PC-9 (cell line): ENCODE results near the gene SLC25A52. TPM values are rescaled to one million over a fixed set of nuclear protein-coding genes. Genes with fewer than 3 reads are reported as not detected.
A peak's percentile ranks its signal among the peaks of the same experiment; 100 is the strongest.

Experiments used
- BruUV-seq: library from RNA; stranded (reverse); fragments of 400-500 nt; replicated peaks from 2 replicates; lab custom pipeline; 2021; lab: Mats Ljungman, UMichigan
- CTCF ChIA-PET: fragments of 300-600 bp; sonication (Branson Sonifier 250); formaldehyde crosslinking; loops from one replicate; lab custom pipeline; 2022; ENCODE audit warnings: antibody characterized with exemption; lab: Charles Lee
- POLR2A ChIA-PET: fragments of 300-600 bp; sonication (Branson Sonifier 250); formaldehyde crosslinking; loops from one replicate; lab custom pipeline; 2022; ENCODE audit warnings: antibody characterized with exemption; ENCODE audit not compliant: unreplicated experiment; lab: Charles Lee
- DNase-seq, 2 experiments: peaks; one replicate each; pipeline versions ENCODE4 v3.0.0 to v3.0.0-alpha.2; 2015 to 2022; ENCODE audit warnings: mixed read lengths in 1 of 2
- H2AFZ ChIP-seq: fragments of 200-600 bp; sonication (generic); 2 replicates; pipeline ENCODE4 v1.8.1; 2017; ENCODE audit warnings: antibody characterized with exemption
- H3F3A ChIP-seq: fragments of 200-600 bp; sonication (generic); 2 replicates; pipeline ENCODE4 v1.8.1; 2017; ENCODE audit warnings: antibody characterized with exemption, mild to moderate bottlenecking, low read depth; ENCODE audit not compliant: insufficient read depth
- H3K27ac ChIP-seq: fragments of 200-600 bp; sonication (generic); 2 replicates; pipeline ENCODE4 v1.6.1; 2016; ENCODE audit warnings: mixed run types
- H3K27me3 ChIP-seq: fragments of 200-600 bp; sonication (generic); 2 replicates; pipeline ENCODE4 v1.6.1; 2016; ENCODE audit warnings: low read depth, mixed run types; ENCODE audit not compliant: insufficient read depth
- H3K36me3 ChIP-seq: fragments of 200-600 bp; sonication (generic); 2 replicates; pipeline ENCODE4 v1.6.1; 2016; ENCODE audit warnings: low read depth, mixed run types
- H3K4me1 ChIP-seq: fragments of 200-600 bp; sonication (generic); replicated peaks from 2 replicates; pipeline ENCODE4 v1.6.1; 2016; ENCODE audit warnings: mixed run types; ENCODE audit not compliant: insufficient read depth
- H3K4me2 ChIP-seq: fragments of 200-600 bp; sonication (generic); 2 replicates; pipeline ENCODE4 v1.6.1; 2017; ENCODE audit warnings: mixed run types
- H3K4me3 ChIP-seq: fragments of 200-600 bp; sonication (generic); 2 replicates; pipeline ENCODE4 v1.6.1; 2016; ENCODE audit warnings: mixed run types
- H3K79me2 ChIP-seq: fragments of 200-600 bp; sonication (generic); 2 replicates; pipeline ENCODE4 v1.6.1; 2017; ENCODE audit warnings: low read depth, mixed run types
- H3K9me2 ChIP-seq: fragments of 200-600 bp; sonication (generic); 2 replicates; pipeline ENCODE4 v1.8.1; 2017; ENCODE audit warnings: mild to moderate bottlenecking; ENCODE audit not compliant: insufficient read depth
- H3K9me3 ChIP-seq: fragments of 200-600 bp; sonication (generic); 2 replicates; pipeline ENCODE4 v1.8.1; 2016; ENCODE audit warnings: low read depth; ENCODE audit not compliant: insufficient read depth
- H4K20me1 ChIP-seq: fragments of 200-600 bp; sonication (generic); 2 replicates; pipeline ENCODE4 v1.8.1; 2017; ENCODE audit not compliant: insufficient read depth
- EZH2 ChIP-seq: fragments of 200-600 bp; sonication (generic); IDR thresholded peaks from 2 replicates; pipeline ENCODE4 v1.8.0; 2017; ENCODE audit warnings: antibody characterized with exemption, low read depth
- intact Hi-C: fragments of 100-400 bp; cut with micrococcal nuclease; formaldehyde crosslinking; loops from one replicate; pipeline ENCODE4 v1.10.0; 2022; ENCODE audit not compliant: unreplicated experiment
- total RNA-seq: library from RNA; stranded (reverse); gene quantifications from 2 replicates; pipeline ENCODE4 v1.2.3, GENCODE V29; 2021
- TF ChIP-seq, protein P1 (sequence below): fragments of 200-600 bp; sonication (generic); conservative IDR thresholded peaks from 2 replicates; pipeline ENCODE4 v1.6.1; 2017; ENCODE audit warnings: mixed run types, antibody characterized with exemption, mild to moderate bottlenecking, moderate library complexity

The SLC25A52 gene
- total RNA-seq, 1 experiment from 2014 or later: not detected

DNA sequence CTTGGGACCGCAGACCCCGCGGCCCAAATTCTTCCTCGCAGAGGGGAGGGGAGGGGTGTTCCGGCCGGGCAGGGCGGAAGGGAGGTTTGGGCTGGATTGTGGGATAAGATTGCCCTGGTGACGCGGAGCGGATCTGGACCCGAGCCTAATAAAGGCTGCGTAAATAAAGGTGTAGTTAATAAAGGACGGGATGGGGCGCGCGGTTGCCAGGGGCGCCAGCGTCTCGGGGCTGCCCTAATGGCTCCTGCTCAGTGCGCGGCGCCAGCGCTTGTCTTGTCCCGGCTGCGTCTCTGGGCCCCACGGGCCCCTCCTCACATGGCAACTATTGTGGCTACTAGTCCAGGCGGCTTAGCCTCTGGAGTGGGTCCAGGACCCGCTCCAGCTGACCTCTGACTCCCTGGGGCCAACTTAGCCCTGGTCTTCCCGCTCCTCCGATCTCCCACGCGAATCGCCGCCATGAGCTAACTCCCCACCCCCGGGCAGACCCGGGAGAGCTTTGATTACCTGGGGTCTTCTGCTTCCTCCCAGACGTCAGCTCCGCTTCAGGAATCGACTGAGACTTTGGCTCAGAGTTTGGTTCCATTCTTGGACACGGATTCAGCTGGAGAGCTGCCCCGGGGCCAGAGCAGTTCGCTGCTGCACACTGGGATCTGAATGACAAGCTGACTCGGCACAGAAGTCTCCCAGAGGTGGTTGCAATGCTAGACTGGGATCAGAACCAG, 36.5 kb downstream of the SLC25A52 start:
- H3F3A ChIP-seq: no peaks in the 10 kb centered on the region
- intact Hi-C loops: no loop called here
- H4K20me1 ChIP-seq: no peaks in the 10 kb centered on the region
- BruUV-seq: no TSS peak
- no peaks in the 10 kb centered on the region for H3K4me1 ChIP-seq
- H3K27ac ChIP-seq: no peak overlapping the region
- DNase-seq: no peak
- H3K79me2 ChIP-seq: no peaks in the 10 kb centered on the region
- H3K36me3 ChIP-seq: no peaks in the 10 kb centered on the region
- H3K4me2 ChIP-seq: no peak overlapping the region
- POLR2A ChIA-PET: no interaction called here
- no peak overlapping the region for H2AFZ ChIP-seq
- CTCF ChIA-PET: interaction anchor here (0.8 kb wide), 1 partner anchor 168 kb away, joined by 4 read pairs; no protein-coding TSS in a partner anchor
- H3K9me2 ChIP-seq: no peaks in the 10 kb centered on the region
- TF ChIP-seq, protein P1, sequence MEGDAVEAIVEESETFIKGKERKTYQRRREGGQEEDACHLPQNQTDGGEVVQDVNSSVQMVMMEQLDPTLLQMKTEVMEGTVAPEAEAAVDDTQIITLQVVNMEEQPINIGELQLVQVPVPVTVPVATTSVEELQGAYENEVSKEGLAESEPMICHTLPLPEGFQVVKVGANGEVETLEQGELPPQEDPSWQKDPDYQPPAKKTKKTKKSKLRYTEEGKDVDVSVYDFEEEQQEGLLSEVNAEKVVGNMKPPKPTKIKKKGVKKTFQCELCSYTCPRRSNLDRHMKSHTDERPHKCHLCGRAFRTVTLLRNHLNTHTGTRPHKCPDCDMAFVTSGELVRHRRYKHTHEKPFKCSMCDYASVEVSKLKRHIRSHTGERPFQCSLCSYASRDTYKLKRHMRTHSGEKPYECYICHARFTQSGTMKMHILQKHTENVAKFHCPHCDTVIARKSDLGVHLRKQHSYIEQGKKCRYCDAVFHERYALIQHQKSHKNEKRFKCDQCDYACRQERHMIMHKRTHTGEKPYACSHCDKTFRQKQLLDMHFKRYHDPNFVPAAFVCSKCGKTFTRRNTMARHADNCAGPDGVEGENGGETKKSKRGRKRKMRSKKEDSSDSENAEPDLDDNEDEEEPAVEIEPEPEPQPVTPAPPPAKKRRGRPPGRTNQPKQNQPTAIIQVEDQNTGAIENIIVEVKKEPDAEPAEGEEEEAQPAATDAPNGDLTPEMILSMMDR: no peak
- TF ChIP-seq EZH2: no peak
- no peak overlapping the region for H3K4me3 ChIP-seq
- no peaks in the 10 kb centered on the region for H3K9me3 ChIP-seq
- no peaks in the 10 kb centered on the region for H3K27me3 ChIP-seq

DNA sequence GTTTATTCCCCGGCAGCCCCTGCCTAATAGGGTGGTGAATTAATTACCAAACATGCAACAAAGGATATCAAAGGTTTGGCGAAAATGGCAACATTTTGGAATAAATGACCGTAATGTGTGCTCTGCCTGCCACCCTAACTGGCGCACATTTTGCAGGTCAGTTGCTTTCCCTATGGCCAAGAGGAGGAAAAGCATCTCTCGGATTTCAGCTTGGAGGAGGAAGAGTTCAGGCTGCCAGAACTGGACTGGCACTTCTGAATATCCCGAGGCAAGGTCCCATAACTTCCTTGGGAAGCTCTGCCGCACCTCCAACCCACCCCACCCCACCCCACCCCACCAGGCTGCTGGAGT, 37.1 kb downstream of the SLC25A52 start:
- Histone ChIP-seq H3K4me2 (no peak overlapping the region), H4K20me1 (no peaks in the 10 kb centered on the region), H3K27ac (no peak overlapping the region), H2AFZ (no peak overlapping the region), H3K9me2 (no peaks in the 10 kb centered on the region), H3K9me3 (no peaks in the 10 kb centered on the region), H3F3A (no peaks in the 10 kb centered on the region), H3K79me2 (no peaks in the 10 kb centered on the region), H3K4me3 (no peak overlapping the region), H3K4me1 (no peaks in the 10 kb centered on the region), H3K27me3 (no peaks in the 10 kb centered on the region), H3K36me3 (no peaks in the 10 kb centered on the region)
- intact Hi-C loops: no loop called here
- BruUV-seq: no TSS peak
- CTCF ChIA-PET: no interaction called here
- POLR2A ChIA-PET: no interaction called here
- DNase-seq: no peak
- no peak for TF ChIP-seq EZH2
- TF ChIP-seq, protein P1: no peak

DNA sequence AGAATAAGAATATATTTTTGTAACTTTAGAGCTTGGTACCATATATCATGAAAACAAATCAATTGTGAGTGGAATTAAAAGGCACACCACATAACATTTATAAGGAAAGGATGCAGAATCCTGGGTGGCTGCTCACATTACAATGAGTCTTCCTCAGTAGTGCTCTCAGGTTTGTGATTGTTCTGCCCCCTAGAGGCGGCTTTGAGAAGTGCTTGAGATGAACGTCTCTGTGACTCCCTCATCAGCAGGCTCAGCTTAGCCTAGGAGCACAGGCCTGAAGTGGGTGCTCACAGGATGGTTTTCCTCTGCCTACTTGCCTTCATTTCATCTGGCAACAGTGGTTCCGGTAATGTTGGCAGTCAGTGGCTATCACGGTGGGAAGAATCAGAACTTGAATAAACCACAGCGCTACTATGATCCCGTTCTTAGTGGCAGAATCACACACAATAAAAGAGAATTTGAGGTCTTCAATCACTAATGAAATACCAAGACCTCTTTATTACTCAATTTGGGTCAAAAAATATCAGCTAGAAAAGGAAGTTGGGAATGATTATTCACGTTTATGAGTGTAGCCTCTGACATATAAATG, 38.2 kb downstream of the SLC25A52 start:
- TF ChIP-seq, protein P1: peak; percentile 81
- no peak for TF ChIP-seq EZH2
- Histone ChIP-seq H2AFZ (no peak overlapping the region), H3F3A (no peaks in the 10 kb centered on the region), H3K9me3 (no peaks in the 10 kb centered on the region), H3K27ac (no peak overlapping the region), H3K4me1 (no peaks in the 10 kb centered on the region), H4K20me1 (no peaks in the 10 kb centered on the region), H3K36me3 (no peaks in the 10 kb centered on the region), H3K27me3 (no peaks in the 10 kb centered on the region), H3K9me2 (no peaks in the 10 kb centered on the region), H3K4me2 (no peak overlapping the region), H3K79me2 (no peaks in the 10 kb centered on the region), H3K4me3 (no peak overlapping the region)
- intact Hi-C loops: loop anchor here (1.0 kb wide), 1 partner anchor 166 kb away; no protein-coding TSS in a partner anchor
- no TSS peak for BruUV-seq
- ChIA-PET POLR2A (no interaction called here), CTCF (no interaction called here)
- peak in 1 of 2 experiments; percentile 55 for DNase-seq
